K562 (cell line): Measurements from ENCODE around the gene RASGRP2.

Experiments used
- BRCA1 ChIP-seq, 2 experiments: fragments of 450-650 bp in 1 of 2; sonication (generic) in 1 of 2; formaldehyde crosslinking in 1 of 2; IDR thresholded peaks; 2 replicates each; pipeline versions ENCODE4 v1.5.0 to v1.6.1; 2017 to 2020; ENCODE audit warnings: mild to moderate bottlenecking in 1 of 2, missing genetic modification reagents in 1 of 2
- CBX8 ChIP-seq: fragments of 200-600 bp; sonication (generic); IDR thresholded peaks from 2 replicates; pipeline ENCODE4 v1.6.1; 2012; ENCODE audit warnings: borderline replicate concordance, mixed run types, low read depth, mild to moderate bottlenecking, moderate library complexity, mixed read lengths, low read length, control low read depth, inconsistent platforms; ENCODE audit not compliant: poor library complexity, severe bottlenecking; ENCODE audit errors: extremely low read depth
- HDAC6 ChIP-seq: IDR thresholded peaks from 2 replicates; pipeline ENCODE4 v1.6.1; 2012; ENCODE audit warnings: low read depth, mild to moderate bottlenecking, control low read depth, inconsistent platforms, low read length, moderate library complexity
- LEF1 ChIP-seq: fragments of 450-650 bp; IDR thresholded peaks from 2 replicates; pipeline ENCODE4 v1.6.1; 2016; ENCODE audit warnings: mild to moderate bottlenecking
- MAFK ChIP-seq: IDR thresholded peaks from 2 replicates; pipeline ENCODE4 v1.6.1; 2011; ENCODE audit warnings: low read length, improper control_type of control experiment
- SMC3 ChIP-seq: conservative IDR thresholded peaks from 2 replicates; pipeline ENCODE4 v1.6.1; 2011; ENCODE audit warnings: low read depth, low read length, improper control_type of control experiment; ENCODE audit not compliant: insufficient read depth
- ZNF584 ChIP-seq: fragments of 200-800 bp; sonication (Bioruptor generic); IDR thresholded peaks from 2 replicates; pipeline ENCODE4 v1.6.1; 2016; ENCODE audit warnings: low read depth, mild to moderate bottlenecking, missing genetic modification characterization, missing compliant biosample characterization
- TF ChIP-seq, protein P1 (sequence below), 3 experiments: IDR thresholded peaks in 2 of 3; conservative IDR thresholded peaks in 1 of 3; 2 replicates each; pipeline ENCODE4 v1.5.1; 2011 to 2012; ENCODE audit warnings: low read length in 3 of 3, mild to moderate bottlenecking in 3 of 3, control low read depth in 2 of 3, improper control_type of control experiment in 1 of 3, inconsistent platforms in 1 of 3, low read depth in 1 of 3, mixed read lengths in 1 of 3, moderate library complexity in 1 of 3; ENCODE audit not compliant: insufficient read depth in 2 of 3
- TF ChIP-seq, protein P2 (sequence below): fragments of 250-450 bp; sonication (Bioruptor Pico); IDR thresholded peaks from 2 replicates; pipeline ENCODE4 v1.4.0; 2020; ENCODE audit warnings: mild to moderate bottlenecking, moderate library complexity
- TF ChIP-seq, protein P3 (sequence below), 2 experiments: IDR thresholded peaks; 2 replicates each; pipeline ENCODE4 v1.6.1; 2012; ENCODE audit warnings: improper control_type of control experiment in 2 of 2, low read depth in 2 of 2, low read length in 2 of 2, borderline replicate concordance in 1 of 2

DNA sequence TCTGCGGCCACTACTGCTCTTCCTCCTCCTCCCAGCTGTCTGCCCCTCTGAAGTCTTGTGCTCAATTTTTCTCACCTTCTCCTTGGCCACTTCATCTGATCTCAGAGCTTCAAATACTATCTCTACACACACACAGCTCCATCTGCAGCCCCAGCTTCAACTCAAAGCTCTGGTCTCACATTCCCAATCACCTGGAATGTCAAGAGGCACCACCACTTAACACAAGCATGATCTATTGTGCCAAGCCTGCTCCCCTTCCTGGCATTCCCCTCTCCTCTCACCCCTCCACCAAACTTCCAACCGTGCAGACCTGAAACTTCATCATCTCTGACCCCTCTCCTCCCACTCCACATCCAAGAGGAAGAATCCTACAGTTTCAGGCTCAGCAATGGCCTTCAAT, 38.4 kb downstream of the RASGRP2 start:
- TF ChIP-seq, protein P1, sequence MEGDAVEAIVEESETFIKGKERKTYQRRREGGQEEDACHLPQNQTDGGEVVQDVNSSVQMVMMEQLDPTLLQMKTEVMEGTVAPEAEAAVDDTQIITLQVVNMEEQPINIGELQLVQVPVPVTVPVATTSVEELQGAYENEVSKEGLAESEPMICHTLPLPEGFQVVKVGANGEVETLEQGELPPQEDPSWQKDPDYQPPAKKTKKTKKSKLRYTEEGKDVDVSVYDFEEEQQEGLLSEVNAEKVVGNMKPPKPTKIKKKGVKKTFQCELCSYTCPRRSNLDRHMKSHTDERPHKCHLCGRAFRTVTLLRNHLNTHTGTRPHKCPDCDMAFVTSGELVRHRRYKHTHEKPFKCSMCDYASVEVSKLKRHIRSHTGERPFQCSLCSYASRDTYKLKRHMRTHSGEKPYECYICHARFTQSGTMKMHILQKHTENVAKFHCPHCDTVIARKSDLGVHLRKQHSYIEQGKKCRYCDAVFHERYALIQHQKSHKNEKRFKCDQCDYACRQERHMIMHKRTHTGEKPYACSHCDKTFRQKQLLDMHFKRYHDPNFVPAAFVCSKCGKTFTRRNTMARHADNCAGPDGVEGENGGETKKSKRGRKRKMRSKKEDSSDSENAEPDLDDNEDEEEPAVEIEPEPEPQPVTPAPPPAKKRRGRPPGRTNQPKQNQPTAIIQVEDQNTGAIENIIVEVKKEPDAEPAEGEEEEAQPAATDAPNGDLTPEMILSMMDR (IDR thresholded peaks at IDR 0.05 in 2 of 3, conservative IDR thresholded peaks at IDR 0.05 in 1 of 3; ENCODE audit: insufficient read depth in 2 of 3, low read depth in 1 of 3, low read length in 3 of 3), result no peak
- no peak for TF ChIP-seq MAFK
- no peak for TF ChIP-seq BRCA1 (IDR thresholded peaks at IDR 0.05)
- no peak for TF ChIP-seq BRCA1 (CRISPR knock-in tag; IDR thresholded peaks at IDR 0.05)
- TF ChIP-seq, protein P2, sequence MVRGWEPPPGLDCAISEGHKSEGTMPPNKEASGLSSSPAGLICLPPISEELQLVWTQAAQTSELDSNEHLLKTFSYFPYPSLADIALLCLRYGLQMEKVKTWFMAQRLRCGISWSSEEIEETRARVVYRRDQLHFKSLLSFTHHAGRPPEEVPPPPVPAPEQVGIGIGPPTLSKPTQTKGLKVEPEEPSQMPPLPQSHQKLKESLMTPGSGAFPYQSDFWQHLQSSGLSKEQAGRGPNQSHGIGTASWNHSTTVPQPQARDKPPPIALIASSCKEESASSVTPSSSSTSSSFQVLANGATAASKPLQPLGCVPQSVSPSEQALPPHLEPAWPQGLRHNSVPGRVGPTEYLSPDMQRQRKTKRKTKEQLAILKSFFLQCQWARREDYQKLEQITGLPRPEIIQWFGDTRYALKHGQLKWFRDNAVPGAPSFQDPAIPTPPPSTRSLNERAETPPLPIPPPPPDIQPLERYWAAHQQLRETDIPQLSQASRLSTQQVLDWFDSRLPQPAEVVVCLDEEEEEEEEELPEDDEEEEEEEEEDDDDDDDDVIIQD (CRISPR knock-in tag), result no peak
- no peak for TF ChIP-seq CBX8
- TF ChIP-seq LEF1, result no peak
- TF ChIP-seq, protein P3, sequence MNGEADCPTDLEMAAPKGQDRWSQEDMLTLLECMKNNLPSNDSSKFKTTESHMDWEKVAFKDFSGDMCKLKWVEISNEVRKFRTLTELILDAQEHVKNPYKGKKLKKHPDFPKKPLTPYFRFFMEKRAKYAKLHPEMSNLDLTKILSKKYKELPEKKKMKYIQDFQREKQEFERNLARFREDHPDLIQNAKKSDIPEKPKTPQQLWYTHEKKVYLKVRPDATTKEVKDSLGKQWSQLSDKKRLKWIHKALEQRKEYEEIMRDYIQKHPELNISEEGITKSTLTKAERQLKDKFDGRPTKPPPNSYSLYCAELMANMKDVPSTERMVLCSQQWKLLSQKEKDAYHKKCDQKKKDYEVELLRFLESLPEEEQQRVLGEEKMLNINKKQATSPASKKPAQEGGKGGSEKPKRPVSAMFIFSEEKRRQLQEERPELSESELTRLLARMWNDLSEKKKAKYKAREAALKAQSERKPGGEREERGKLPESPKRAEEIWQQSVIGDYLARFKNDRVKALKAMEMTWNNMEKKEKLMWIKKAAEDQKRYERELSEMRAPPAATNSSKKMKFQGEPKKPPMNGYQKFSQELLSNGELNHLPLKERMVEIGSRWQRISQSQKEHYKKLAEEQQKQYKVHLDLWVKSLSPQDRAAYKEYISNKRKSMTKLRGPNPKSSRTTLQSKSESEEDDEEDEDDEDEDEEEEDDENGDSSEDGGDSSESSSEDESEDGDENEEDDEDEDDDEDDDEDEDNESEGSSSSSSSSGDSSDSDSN (IDR thresholded peaks at IDR 0.05; ENCODE audit: borderline replicate concordance in 1 of 2, low read depth in 2 of 2, low read length in 2 of 2), result no peak
- no peak for TF ChIP-seq ZNF584 (CRISPR knock-in tag)
- TF ChIP-seq SMC3, result no peak
- TF ChIP-seq HDAC6, result no peak
